SJSA1 (cell line): ENCODE measurements around the gene SPACDR. TPM values are rescaled to one million over a fixed set of nuclear protein-coding genes. Genes with fewer than 3 reads are reported as not detected.
"Not testable (repeated sequence)": the region's sequence is repeated elsewhere in the genome, so short reads cannot be mapped to it uniquely, and the experiment has no call there.

ENCODE experiments used
- DNase-seq, 2 experiments: peaks; one replicate each; pipeline ENCODE4 v3.0.0-alpha.2; 2015 to 2020; ENCODE audit warnings: low spot score in 2 of 2, low read depth in 1 of 2
- H3K27ac ChIP-seq: fragments of 250-450 bp; sonication (Bioruptor Pico); 2 replicates; pipeline ENCODE4 v1.5.1; 2020; ENCODE audit warnings: mild to moderate bottlenecking, moderate library complexity
- H3K27me3 ChIP-seq: fragments of 250-450 bp; sonication (Bioruptor Pico); replicated peaks from 2 replicates; pipeline ENCODE4 v1.5.1; 2020; ENCODE audit warnings: mild to moderate bottlenecking, moderate library complexity
- H3K36me3 ChIP-seq: fragments of 250-450 bp; sonication (Bioruptor Pico); 2 replicates; pipeline ENCODE4 v1.5.1; 2020; ENCODE audit warnings: mild to moderate bottlenecking
- H3K4me1 ChIP-seq: fragments of 250-450 bp; sonication (Bioruptor Pico); replicated peaks from 2 replicates; pipeline ENCODE4 v1.6.1; 2021; ENCODE audit warnings: mild to moderate bottlenecking
- H3K4me3 ChIP-seq: fragments of 250-450 bp; sonication (Bioruptor Pico); 2 replicates; pipeline ENCODE4 v1.5.1; 2020; ENCODE audit warnings: mild to moderate bottlenecking
- H3K9me3 ChIP-seq: fragments of 250-450 bp; sonication (Bioruptor Pico); replicated peaks from 2 replicates; pipeline ENCODE4 v1.5.1; 2020; ENCODE audit warnings: mild to moderate bottlenecking
- total RNA-seq: library from RNA; depleted of rRNA; stranded (reverse); fragments of >200 nt; shearing (Covaris generic); gene quantifications from 2 replicates; pipeline ENCODE4 v1.2.3, GENCODE V29; 2014

The SPACDR gene
- total RNA-seq, 1 experiment from 2014 or later = 0.66 TPM

DNA sequence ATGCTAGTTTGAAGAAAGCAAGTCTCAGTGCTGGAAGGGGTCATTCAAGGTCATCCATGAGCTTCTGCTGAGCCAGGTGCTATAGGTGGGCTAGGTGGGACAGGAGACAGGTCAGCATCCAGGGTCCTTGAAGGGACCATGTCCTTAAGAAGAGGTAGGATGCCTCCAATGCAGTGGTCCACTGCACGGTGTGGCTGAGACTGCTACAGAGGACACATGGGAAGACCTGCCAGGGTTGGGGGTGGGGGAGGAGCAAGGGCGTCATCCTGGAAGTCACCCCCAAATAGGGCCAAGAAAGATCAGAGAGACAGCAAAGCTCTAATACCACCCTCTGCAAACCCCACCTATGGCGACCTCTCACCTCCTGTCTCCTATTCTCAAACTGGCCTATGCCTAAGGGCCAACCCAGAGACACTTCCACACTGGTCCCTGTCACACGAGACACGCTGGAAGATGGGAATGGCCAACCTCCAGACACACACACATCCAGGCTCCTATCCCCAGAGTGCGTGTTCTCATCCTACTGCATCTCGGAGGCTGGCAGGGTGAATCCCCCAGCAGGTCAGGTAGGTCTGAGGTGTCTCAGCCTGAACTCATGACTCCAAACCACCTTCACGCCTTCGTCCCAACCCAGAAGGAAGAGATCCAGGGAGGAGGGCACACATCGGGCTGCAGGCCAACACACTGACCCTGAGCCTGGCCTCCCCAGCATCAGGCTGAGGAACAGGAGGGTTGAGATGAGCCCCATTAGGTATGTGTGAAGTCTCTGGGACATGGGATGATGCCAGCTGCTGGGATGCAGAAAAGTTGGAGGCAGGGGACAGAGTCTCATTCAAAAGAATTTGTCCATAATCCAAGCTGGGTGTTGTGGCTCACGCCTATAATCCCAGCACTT lies 22.2 kb downstream of the SPACDR start:
- H3K4me3 ChIP-seq = no peak overlapping the region
- H3K9me3 ChIP-seq = no peaks in the 10 kb centered on the region
- H3K36me3 ChIP-seq = no peaks in the 10 kb centered on the region
- H3K27me3 ChIP-seq = no peaks in the 10 kb centered on the region
- DNase-seq = no peak
- no peak overlapping the region for H3K27ac ChIP-seq
- peaks cover 56% of the 10 kb centered on the region for H3K4me1 ChIP-seq

GRCh38 chr7:100439244-100439643 lies 24.8 kb downstream of the SPACDR start:
- Histone ChIP-seq H3K4me1 (peaks cover 63% of the 10 kb centered on the region), H3K36me3 (peaks cover 21% of the 10 kb centered on the region), H3K27ac (peak overlapping the region; percentile 80)
- not testable (repeated sequence) for DNase-seq, H3K4me3 ChIP-seq, H3K9me3 ChIP-seq, H3K27me3 ChIP-seq

GRCh38 chr7:100438731-100439130 lies 25.3 kb downstream of the SPACDR start:
- not testable (repeated sequence) for DNase-seq, H3K9me3 ChIP-seq, H3K4me3 ChIP-seq, H3K27me3 ChIP-seq, H3K27ac ChIP-seq
- peaks cover 26% of the 10 kb centered on the region for H3K36me3 ChIP-seq
- H3K4me1 ChIP-seq = peaks cover 58% of the 10 kb centered on the region

DNA sequence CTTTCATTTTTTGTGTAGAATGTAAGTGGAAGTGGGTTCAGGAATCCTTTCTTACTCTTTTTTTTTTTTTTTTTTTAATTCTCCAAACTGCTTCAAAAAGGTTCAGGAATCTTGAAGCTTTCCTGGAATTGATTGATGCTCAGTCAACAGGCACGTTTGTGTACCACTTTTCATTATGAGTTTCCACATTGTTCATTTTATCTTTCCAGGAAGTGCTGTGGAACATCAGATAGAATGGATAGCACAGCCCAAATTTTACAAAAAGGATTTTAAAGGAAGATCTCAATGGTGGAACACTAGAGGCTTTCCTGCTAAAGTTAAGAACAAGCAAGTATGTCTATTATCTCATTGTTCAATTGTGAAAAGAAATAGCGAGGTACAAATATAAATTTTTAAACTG lies 25.9 kb downstream of the SPACDR start:
- no peaks in the 10 kb centered on the region for H3K9me3 ChIP-seq
- H3K36me3 ChIP-seq = peaks cover 32% of the 10 kb centered on the region
- H3K4me1 ChIP-seq = peaks cover 53% of the 10 kb centered on the region
- H3K27ac ChIP-seq = no peak overlapping the region
- H3K27me3 ChIP-seq = no peaks in the 10 kb centered on the region
- no peak overlapping the region for H3K4me3 ChIP-seq
- no peak for DNase-seq

DNA sequence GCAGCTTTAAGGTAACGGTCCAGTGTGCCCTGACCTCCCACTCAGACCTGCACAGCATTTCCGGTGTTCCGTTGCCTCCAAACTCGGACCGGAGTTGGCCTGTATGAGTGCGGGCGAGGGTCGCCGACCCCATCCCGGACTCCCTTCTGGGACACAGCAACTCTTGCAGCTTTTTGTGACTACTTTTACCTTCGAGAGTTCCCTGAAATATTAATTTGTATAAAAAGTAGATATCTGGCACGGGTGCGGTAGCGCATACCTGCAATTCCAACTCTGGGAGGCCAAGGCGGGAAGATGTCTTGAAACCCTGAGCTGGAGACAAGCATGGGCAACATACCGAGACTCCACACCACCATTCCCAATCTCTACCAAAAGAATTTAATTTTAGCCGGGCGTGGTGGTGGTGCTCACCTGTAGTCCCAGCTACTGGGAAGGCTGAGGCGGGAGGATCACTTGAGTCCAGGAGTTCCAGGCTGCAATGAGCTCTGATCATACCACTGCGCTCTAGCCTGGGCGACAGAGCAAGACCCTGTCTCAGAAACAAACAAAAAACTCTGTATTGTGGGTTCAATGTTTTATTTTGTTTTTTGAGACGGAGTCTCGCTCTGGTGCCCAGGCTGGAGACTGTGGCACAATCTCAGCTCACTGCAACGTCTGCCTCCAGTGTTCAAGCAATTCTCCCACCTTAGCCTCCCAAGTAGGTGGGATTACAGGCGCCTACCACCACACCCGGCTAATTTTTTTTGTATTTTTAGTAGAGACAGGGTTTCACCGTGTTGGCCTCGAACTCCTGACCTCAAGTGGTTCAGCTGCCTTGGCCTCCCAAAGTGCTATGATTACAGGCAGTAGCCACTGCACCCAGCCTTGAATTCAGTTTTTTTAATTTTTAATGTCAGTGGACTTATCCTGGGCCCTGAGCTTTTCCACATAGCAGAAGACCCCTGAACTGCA lies 26.6 kb downstream of the SPACDR start:
- peaks cover 39% of the 10 kb centered on the region for H3K36me3 ChIP-seq
- no peak for DNase-seq
- no peak overlapping the region for H3K27ac ChIP-seq
- no peaks in the 10 kb centered on the region for H3K27me3 ChIP-seq
- no peak overlapping the region for H3K4me3 ChIP-seq
- H3K9me3 ChIP-seq = no peaks in the 10 kb centered on the region
- peaks cover 45% of the 10 kb centered on the region for H3K4me1 ChIP-seq

DNA sequence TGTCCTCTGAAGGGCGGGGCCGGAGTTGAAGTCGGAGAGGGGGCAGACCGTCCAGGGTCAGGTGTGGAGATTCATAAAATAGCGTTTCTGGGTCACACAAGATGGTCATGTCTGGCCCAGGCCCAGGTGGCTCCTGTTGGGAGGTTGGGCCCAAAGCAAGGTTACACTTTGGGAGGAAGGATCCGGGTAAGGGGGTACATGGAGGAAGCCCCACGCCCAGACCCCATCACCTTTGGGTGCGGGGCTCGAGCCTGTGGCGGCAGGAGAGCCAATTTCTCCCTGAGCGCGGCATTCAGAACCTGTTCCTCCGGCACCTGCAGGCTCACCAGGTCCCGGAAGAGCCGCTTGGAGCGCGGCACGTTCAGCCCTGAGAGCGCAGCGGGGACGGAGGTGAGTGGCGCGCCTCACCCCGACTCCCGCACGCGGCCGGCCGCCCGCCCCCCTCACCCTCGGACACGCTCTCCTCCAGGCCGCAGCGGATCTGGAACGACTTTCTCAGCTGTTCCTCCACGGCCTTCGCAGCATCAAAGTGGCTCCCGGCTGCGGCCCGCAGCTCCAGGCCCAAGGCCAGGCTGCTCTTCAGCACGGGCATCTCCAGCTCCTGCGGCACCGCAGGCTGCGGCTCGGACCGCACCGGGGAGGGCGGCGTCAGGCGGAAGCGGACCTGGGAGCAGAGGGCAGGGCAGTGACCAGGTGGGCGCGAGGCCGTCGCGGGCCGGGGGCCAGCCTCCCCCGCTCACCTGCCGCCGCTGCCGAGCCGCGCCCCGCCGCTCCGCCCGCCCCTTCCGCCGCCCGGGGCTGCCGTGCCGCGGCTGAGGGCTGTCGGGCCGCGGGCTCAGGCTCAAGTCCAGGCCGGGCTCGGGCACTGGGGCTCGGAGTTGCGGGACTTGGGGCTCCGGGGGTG lies 28.4 kb downstream of the SPACDR start:
- H3K4me1 ChIP-seq = peaks cover 46% of the 10 kb centered on the region
- no peaks in the 10 kb centered on the region for H3K27me3 ChIP-seq
- H3K27ac ChIP-seq = peak overlapping the region; percentile 91
- peak overlapping the region; percentile 94 for H3K4me3 ChIP-seq
- DNase-seq = peak in 1 of 2 experiments; percentile 32
- H3K9me3 ChIP-seq = no peaks in the 10 kb centered on the region
- H3K36me3 ChIP-seq = peaks cover 57% of the 10 kb centered on the region

DNA sequence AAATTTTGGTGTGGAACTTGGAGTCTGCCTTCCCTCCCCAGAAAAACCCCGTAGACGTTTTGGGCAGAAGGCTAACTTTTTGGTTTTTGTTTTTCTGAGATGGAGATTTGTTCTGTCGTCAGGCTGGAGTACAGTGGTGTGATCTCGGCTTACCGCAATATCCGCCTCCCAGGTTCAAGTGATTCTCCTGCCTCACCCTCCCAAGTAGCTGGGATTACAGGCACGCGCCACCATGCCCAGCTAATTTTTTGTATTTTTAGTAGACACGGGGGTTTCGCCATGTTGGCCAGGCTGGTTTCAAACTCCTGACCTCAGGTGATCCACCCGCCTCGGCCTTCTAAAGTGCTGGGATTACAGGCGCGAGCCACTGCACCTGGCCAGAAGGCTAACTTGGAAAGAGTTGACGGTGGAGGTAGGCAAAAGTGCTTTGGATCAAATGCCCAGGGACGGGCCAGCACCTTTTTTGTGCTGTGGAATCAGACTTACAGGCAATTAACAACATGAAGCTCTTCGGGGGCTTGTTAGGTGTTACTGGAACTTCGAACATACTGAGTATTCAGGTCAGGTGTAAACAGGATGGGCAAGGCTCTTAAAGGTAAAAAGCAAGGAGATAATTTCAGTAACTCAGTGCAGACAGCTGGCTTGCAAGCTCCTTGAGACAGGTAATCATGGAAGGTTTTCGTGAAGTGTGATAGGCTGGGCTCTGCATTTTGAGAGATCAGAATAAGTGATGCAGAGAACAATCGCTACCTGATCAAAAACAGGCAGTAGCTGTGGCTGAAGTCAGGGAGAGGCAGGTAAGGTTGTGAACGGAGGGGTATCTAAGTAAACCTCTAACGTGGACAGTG lies 29.5 kb downstream of the SPACDR start:
- no peak overlapping the region for H3K27ac ChIP-seq
- H3K36me3 ChIP-seq = peaks cover 64% of the 10 kb centered on the region
- no peak for DNase-seq

DNA sequence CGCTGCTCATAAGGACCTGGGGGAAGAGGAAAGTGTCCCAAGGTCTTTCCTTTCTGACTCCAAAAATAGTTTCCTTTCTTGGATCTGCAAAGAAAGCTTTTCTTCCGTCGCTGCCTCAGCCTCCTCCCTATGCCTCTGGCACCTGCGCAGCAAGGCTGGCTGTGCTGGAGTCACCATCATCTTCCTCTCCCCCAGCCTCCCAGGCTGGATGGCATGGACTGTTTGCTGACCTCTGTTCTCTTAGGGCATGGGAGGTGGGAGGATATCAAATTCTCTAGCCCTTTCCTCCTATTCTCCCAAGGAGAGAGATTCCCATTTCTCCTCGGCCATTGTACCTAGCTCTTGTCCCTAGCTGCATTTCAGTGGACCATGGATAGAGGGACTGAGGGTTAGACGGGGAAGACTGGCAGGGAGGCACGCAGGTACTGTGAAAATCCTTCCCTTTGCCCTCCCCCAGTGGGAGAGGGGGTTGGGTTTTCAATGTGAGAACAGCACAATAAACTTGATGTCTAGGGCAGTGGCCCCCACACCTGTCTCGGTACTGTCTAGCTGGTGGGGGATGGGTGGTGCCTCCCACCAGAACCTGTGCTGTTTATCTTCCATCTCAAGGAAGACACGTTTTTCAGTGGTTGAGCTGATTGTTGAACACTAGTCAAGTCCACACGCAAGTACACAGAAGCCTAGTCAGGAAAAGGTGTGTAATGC lies 30.3 kb downstream of the SPACDR start:
- H3K27ac ChIP-seq = no peak overlapping the region
- H3K4me3 ChIP-seq = no peak overlapping the region
- no peaks in the 10 kb centered on the region for H3K9me3 ChIP-seq
- no peak for DNase-seq
- no peaks in the 10 kb centered on the region for H3K27me3 ChIP-seq
- peaks cover 30% of the 10 kb centered on the region for H3K4me1 ChIP-seq
- peaks cover 64% of the 10 kb centered on the region for H3K36me3 ChIP-seq

More for the DNA sequence above, 29.5 kb downstream of the SPACDR start:
- peaks cover 38% of the 10 kb centered on the region for H3K4me1 ChIP-seq
- no peaks in the 10 kb centered on the region for H3K9me3 ChIP-seq
- H3K27me3 ChIP-seq = no peaks in the 10 kb centered on the region
- peak overlapping the region; percentile 94 for H3K4me3 ChIP-seq

DNA sequence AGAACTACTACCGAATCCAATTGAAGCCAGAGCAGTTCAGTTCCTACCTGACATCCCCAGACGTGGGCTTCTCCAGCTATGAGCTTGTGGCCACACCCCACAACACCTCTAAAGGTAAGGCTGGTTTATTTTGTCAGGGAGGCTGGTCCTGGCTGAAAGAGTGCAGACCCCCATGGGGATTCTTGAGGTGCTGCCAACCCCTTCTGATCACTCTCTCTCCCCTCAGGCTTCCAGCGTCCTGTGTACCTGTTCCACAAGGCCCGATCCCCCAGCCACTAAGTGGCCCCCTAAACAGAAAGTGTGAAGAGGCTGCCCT lies 30.8 kb downstream of the SPACDR start:
- peaks cover 64% of the 10 kb centered on the region for H3K36me3 ChIP-seq
- H3K4me3 ChIP-seq = no peak overlapping the region
- peaks cover 30% of the 10 kb centered on the region for H3K4me1 ChIP-seq
- no peaks in the 10 kb centered on the region for H3K27me3 ChIP-seq
- H3K27ac ChIP-seq = no peak overlapping the region
- no peaks in the 10 kb centered on the region for H3K9me3 ChIP-seq
- DNase-seq = no peak

DNA sequence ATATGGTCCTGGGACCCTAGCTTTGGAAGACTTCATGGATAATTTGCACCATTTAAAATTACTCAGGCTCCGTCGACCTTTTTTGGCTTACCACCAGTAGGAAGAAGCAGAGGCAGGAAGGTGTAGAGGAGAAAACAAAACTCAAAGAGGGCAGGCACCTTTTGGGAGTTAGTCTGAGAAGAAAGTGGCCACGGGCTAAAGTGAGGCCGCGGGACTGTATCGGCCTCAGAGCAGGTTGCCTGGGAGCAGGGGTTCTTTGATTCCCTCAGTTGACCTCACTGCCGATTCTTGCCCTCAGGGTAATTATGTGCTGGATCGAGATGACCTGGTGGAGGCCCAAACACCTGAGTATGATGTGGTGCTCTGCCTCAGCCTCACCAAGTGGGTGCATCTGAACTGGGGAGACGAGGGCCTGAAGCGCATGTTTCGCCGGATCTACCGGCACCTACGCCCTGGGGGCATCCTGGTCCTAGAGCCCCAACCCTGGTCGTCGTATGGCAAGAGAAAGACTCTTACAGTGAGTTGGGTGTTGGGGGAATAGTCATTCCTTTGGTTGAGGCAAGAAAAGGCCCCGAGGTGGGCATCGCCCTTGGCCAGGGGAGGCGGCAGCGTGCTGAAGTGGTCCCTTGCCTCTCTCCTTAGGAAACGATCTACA lies 31.3 kb downstream of the SPACDR start:
- no peak overlapping the region for H3K4me3 ChIP-seq
- DNase-seq = no peak
- H3K36me3 ChIP-seq = peaks cover 64% of the 10 kb centered on the region
- H3K27ac ChIP-seq = no peak overlapping the region
- H3K9me3 ChIP-seq = no peaks in the 10 kb centered on the region
- H3K27me3 ChIP-seq = no peaks in the 10 kb centered on the region
- H3K4me1 ChIP-seq = peaks cover 35% of the 10 kb centered on the region

- no peak overlapping the region for H3K27ac ChIP-seq
- H3K4me1 ChIP-seq = peaks cover 35% of the 10 kb centered on the region
- no peak for DNase-seq
- H3K36me3 ChIP-seq = peaks cover 64% of the 10 kb centered on the region
- no peak overlapping the region for H3K4me3 ChIP-seq
- no peaks in the 10 kb centered on the region for H3K9me3 ChIP-seq
- no peaks in the 10 kb centered on the region for H3K27me3 ChIP-seq
These were observed 32.0 kb downstream of the SPACDR start for GRCh38 chr7:100432053-100432452.

GRCh38 chr7:100431286-100431735 lies 32.7 kb downstream of the SPACDR start:
- no peak overlapping the region for H3K4me3 ChIP-seq
- H3K9me3 ChIP-seq = no peaks in the 10 kb centered on the region
- peaks cover 64% of the 10 kb centered on the region for H3K36me3 ChIP-seq
- H3K27ac ChIP-seq = no peak overlapping the region
- no peaks in the 10 kb centered on the region for H3K27me3 ChIP-seq
- DNase-seq = no peak
- peaks cover 30% of the 10 kb centered on the region for H3K4me1 ChIP-seq
